H54 (cell line): ENCODE results near the gene FAM110A.
"Not testable (repeated sequence)": the region's sequence is repeated elsewhere in the genome, so short reads cannot be mapped to it uniquely, and the experiment has no call there.

Experiments
- DNase-seq: peaks from one replicate; pipeline ENCODE4 v3.0.0; 2011; ENCODE audit warnings: low spot score, mixed read lengths; ENCODE audit not compliant: insufficient read length
- FAIRE-seq: peaks from 3 replicates; lab custom pipeline; 2011; peaks lifted over from hg19 to GRCh38; lab: Jason Lieb, UNC
- POLR2A ChIP-seq: IDR thresholded peaks from 2 replicates; pipeline ENCODE4 v1.6.1; 2011; ENCODE audit warnings: low read depth, mild to moderate bottlenecking, low read length

The FAM110A gene

GRCh38 chr20:879626-880025, 46.1 kb downstream of the FAM110A start:
- DNase-seq (no peak), FAIRE-seq (no peak)
- TF ChIP-seq POLR2A: no peak

GRCh38 chr20:881051-881782, 47.7 kb downstream of the FAM110A start:
- DNase-seq: peak; percentile 91
- FAIRE-seq: peak; percentile 92
- no peak for TF ChIP-seq POLR2A

GRCh38 chr20:881783-882144, 48.2 kb downstream of the FAM110A start:
- no peak for FAIRE-seq
- no peak for DNase-seq
- TF ChIP-seq POLR2A: no peak

- FAIRE-seq (no peak), DNase-seq (no peak)
- no peak for TF ChIP-seq POLR2A
These were observed 51.8 kb downstream of the FAM110A start for GRCh38 chr20:884983-885952.

- no peak for TF ChIP-seq POLR2A
- DNase-seq (no peak), FAIRE-seq (no peak)
These were observed 53.6 kb downstream of the FAM110A start for GRCh38 chr20:887137-887536.

- DNase-seq (no peak), FAIRE-seq (no peak)
- TF ChIP-seq POLR2A: no peak
These were observed 54.5 kb downstream of the FAM110A start for GRCh38 chr20:888057-888456.

- no peak for DNase-seq
- TF ChIP-seq POLR2A: no peak
- FAIRE-seq: no peak
These were observed 55.6 kb downstream of the FAM110A start for GRCh38 chr20:889106-889505.

GRCh38 chr20:889932-890463, 56.5 kb downstream of the FAM110A start:
- FAIRE-seq (no peak), DNase-seq (no peak)
- no peak for TF ChIP-seq POLR2A

- no peak for DNase-seq
- FAIRE-seq: no peak
- no peak for TF ChIP-seq POLR2A
These were observed 57.1 kb downstream of the FAM110A start for GRCh38 chr20:890666-891057.

- no peak for DNase-seq
- FAIRE-seq: no peak
- no peak for TF ChIP-seq POLR2A
These were observed 57.7 kb downstream of the FAM110A start for GRCh38 chr20:891058-891705.

GRCh38 chr20:891706-892080, 58.2 kb downstream of the FAM110A start:
- FAIRE-seq (no peak), DNase-seq (no peak)
- TF ChIP-seq POLR2A: no peak

- DNase-seq, FAIRE-seq: not testable (repeated sequence)
These were observed 58.9 kb downstream of the FAM110A start for GRCh38 chr20:892371-892770.
